RPMI8226 (cell line): ENCODE data around the gene GRM7.

ENCODE experiments used
- DNase-seq: peaks from one replicate; pipeline ENCODE4 v3.0.0-alpha.2; 2015

The GRM7 gene

DNA sequence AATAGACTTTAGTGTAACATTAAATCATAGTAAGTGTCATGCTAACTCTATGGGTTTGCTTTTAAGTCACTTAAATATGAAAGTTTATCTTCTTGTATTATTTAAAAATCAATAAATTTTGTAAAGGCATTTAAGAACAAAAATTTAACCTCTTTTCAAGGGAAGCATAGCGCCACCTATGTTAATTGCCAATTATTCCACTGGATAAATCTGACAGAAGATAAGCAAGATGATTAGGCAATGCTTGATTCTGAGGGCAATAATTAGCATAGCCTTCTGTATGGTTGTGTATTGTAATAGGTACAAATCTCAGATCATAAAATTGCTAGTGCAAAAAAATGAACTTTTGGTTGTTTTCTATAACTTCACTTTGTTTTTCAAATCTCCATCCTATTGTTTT lies 560.1 kb downstream of the GRM7 start:
- DNase-seq: no peak

DNA sequence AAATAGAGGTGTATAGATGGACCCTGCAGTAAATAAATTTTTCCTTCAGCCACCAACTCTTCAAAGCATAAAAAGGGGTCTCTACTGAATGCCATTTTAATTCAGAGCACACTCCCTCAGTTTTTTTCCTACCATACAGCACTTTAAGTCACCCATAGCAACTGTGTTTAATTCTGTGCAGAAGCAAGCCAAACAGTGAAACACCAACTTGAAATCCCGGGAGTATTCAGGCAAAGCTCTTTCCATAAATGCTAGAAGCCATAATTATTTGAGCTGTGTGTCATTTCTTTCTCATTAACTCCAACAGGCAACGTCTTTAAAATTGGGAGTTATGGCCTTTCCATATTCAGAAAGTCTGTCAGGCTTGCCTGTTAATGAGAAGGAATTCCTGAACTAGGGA lies 562.1 kb downstream of the GRM7 start:
- DNase-seq: no peak

DNA sequence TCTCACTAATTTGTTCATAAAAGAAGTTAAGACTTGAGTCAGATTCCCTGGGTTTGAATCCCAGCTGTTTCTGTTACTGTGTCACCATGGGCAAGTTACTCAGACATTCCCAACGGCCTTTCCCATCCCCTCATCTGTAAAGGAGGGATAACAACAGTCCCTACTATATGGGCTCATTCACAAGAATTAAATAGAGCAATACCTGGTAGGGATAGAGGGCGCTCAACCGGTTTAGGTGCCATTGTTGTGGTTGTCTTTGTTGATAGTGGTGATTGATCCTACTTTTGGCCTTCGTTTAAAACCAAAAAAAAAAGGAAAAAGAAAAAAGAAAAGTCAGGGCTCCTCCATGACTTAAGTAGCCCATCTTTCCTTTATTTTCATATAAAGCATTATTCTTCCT lies 563.1 kb downstream of the GRM7 start:
- DNase-seq: no peak

DNA sequence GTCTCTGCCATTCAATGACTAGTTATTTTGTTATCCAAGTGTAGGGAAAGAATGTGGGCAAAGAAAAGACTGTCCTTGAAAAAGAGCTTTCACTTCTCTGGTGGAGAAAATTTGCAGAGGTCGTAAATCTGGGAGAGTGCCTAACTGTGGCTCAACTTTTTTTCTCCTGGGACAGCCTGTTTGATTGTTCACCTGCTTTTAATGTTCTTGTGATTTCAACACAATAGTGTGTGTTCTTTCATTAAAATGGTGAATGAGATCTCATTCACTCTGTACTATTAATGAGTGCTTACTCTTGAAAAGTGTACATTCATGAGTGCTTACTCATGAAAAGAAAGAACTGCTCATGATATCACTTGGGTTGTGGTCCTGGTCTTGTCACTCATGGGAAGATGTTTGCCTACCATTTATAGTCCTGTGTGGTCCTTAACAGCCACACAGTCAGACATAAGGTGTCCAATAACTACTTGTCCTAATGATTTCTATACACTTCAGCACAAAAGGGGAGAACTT lies 567.3 kb downstream of the GRM7 start:
- no peak for DNase-seq

DNA sequence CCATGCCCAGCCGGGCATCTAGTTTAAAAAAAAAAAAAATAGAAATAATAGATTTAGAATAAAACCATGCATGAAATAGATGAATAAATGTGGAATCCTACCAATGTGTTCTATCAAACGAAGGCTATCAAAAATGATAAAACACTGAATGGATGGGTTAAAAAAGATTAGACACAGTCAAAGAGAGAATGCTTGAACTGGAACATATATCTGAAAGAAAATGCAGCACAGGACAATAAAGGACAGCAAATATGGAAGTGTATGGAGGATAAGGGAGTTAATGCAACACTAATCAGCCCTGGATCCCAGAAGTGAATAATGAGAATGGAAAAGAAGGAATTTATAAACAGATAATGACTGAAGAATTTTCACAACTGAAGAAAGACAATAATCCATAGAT lies 571.7 kb downstream of the GRM7 start:
- DNase-seq: no peak

DNA sequence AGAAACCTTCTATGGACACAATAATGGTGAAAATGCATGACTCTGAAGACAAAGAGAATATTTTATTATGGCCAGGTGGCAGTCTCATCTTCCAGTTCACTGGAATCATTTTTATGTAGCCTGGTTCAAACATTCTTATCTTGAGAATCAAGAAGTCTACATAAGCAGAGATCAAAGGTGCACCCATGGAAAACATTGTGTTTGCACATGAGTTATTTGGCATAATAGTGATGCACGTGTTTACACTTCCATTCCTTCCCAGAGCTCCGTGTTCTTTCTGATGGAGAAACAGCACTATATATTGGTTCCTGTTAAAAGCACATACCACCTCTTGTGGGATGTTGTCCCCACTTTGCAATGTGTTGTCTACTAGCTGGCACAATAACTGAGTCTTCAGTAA lies 572.2 kb downstream of the GRM7 start:
- DNase-seq: no peak

DNA sequence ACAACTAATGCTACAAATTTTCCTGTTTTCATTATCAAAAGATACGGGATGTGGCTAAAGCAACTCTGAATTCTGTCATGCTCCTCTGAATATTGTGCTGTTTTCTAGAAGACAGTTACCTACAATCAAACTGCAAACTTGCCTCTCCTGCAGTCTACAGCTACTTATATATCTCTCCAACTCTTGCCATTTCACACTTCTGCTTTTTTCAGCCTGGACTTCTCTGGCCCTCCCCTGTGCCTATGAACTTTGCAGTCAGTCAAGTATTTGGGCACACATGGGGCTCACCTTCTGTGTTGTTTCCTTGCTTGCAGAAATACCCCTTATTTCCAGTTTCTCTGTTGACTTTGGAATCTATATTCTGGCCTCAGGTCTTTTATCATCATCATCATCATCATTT lies 575.6 kb downstream of the GRM7 start:
- DNase-seq: no peak

DNA sequence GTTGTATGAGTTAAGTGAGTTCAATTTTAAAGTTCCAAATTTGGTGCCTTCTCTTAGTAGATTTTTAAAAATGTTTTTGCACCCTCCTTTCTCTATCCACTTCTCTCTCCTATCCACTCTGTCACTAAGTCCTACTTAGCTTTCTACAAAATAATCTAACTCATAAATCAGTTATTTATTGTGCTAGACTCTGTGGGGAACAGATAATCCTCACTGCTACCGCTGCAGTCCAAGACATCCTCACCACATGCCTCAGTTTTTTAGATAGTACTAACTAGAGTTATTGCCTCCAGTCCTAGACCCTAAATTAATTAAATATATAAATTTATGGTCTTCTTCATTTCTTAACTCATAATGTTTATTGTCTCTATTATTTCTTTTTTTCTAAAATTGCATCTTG lies 576.3 kb downstream of the GRM7 start:
- no peak for DNase-seq

DNA sequence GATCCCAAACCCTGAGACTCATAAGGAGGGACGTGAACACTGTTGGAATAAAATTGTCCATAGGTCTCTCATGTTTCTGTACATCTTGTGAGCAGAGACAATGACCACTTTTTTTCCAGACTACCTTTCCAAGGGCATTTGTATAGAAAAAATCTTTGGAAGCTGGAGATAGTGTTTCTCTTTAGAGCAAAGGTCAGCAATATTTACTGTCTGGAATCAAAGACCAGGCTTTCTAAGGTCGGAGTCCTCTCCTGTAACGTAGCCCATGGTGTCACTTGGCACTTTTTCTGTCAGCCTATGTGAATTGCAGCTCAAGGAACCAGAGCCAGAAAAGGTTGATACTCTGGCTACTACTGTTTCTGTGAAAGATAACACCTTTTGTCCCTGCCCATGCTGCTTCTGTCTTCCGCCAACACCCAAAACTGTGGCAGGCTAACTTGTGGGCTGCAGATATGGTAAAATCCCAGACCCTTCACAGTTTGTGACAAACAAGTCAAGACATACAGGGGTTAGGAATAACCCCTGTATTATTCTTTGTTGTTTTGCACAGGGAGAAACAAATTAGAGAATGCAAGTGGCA lies 578.3 kb downstream of the GRM7 start:
- no peak for DNase-seq

DNA sequence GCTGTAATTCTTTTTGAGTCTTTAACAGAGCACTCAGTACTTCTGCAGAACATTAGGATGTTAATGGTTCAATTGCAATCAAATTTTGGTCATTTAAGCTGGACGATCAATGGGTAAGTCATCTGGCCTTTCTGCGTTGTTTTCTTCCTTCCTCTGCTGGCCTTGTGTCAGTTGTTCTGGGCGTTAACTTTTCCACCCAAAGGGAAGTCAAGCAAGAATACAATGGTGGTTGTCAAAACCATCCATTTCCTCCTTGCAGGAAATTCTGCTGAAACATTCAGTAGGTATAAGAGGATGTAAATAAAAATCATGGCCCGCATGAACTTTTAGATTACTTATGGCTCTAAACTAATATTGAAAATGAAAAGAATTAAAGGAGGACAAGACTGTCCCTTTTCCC lies 584.0 kb downstream of the GRM7 start:
- no peak for DNase-seq

DNA sequence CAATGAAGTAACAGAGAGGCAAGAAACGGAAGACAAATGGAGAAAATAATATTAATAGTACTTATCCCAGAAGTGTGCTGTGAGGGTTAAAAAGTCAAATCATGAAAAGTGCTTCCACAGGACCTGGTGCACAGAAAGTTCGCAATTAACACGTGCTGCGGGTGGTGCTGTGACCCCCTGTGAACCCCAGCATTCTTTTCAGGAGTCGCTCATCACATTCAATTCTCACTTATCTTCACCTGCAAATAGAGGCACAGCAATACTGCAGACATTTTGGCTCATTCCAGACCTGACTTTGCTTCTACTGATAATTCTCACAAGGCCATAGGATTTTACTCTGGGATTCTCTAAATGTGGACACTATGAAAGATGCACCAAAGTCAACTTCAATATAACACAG lies 584.4 kb downstream of the GRM7 start:
- no peak for DNase-seq

DNA sequence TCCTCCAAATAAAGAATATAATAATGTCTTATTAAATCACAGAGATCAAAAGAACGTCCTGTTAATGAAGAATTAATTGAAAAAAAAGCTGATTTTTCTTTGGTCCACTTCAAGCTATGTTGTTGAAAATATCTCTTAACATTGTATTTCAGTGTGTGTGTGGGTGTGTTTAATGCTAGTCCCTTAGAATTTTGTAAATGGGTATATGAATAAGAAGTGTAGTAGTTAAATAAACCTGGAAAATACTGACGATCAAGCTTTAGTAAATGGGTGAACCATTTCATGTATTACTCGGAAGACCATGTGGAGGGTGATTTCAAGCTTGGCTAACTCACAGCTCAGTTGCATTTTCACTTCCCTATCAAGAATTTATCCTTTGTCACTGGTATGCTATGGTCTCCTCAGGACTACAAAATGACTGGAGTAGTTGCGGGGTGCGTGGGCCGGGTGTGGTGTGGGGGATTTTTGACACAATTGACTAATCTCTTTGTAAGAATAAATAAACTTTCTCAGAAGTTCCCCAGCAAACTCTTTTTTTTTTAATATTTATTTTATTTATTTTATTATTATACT lies 586.4 kb downstream of the GRM7 start:
- DNase-seq: no peak

DNA sequence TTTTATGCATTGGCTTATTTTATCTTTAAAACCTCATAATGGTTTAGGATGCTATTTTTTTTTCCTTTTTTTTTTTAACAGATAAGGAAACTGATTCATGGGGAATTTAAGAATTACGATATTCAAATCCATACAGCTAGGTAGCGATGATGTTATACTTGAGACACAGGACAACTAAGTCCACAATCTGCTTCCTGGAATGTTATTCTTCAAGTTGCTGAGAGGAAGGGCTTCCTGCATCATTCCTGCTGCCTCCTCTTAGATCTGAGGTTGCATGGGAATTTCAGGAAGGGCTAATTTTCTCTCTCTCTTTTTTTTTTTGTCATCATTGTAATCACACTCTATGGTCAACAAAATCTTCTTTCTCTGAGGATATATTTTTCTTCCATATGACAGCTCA lies 595.5 kb downstream of the GRM7 start:
- no peak for DNase-seq

DNA sequence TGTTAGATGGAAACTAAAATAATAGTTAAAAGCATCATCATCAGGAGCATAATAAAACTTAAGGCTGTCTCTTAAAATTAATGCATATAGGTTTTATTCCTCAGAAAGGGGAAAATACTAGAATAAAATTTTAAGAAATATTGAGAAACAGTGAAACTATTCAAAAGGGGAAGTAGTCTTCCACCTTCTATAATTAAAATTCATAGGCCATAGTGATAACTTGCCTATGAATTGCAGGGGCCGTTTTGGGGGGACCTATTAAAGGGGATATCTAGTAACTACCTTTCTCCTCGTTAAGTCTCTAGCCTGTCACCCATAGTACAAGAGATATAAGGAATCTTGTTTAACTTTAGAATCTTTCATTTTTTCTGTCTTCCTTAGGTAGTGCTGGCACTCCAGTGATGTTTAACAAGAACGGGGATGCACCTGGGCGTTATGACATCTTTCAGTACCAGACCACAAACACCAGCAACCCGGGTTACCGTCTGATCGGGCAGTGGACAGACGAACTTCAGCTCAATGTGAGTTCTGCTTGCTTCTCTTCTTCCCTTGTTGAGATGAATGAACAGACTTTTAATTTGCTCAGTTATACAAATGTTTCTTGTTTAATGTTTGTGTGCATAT lies 600.4 kb downstream of the GRM7 start:
- no peak for DNase-seq

DNA sequence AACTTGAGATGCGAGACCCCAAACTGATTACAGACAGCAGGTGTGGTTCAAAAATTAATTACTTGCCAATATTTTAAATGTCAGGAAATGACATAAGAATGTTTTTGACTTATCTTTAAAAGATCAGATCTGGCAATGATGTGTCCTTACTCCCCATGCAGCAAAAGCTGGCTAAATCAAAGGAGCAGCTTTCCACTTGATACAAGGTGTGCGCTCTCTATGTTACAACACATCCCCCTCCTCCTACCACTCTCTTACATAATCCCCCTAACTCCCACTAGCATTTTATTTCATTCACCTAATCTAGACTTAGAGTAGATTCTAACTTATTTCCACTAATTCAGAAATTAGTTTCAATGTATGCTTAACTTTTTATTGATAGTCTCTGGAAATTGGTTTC lies 609.0 kb downstream of the GRM7 start:
- DNase-seq: no peak

DNA sequence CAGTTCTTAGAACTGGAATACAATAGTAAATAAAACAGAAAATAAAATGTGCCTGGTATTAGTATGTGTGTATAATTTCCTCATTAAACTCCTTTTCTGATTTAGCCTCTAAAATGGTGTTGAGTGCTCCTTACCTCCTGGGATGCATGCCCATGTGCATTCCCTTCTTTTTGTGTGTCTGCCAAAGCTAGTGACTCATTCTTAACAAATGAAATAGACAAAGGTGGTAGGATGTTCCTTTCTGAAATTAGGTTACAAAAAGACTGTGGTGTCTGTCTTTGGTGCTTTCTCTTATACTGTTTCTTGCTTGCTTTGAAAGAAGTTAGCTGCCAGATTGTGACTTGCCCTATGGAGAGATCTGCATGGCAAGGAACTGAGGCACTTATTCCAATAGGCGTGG lies 623.7 kb downstream of the GRM7 start:
- DNase-seq: no peak

DNA sequence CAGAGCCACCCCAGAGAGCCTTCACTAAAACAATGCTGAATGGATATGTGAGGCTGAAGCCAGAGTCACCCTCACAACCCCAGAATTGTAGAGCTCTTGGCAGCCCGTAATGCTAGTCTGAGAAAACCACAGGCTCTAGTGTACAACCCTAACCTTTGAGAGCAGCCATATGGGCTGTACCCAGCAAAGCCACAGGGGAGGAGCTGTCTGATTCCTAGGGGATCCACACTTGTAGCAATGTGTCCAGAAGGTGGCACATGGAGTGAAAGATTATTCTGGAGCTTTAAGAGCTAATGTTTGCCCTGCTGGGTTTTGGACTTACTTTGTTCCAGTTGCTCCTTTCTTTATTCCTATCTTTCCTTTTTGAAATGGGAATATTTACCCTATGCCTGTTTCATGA lies 626.8 kb downstream of the GRM7 start:
- no peak for DNase-seq

DNA sequence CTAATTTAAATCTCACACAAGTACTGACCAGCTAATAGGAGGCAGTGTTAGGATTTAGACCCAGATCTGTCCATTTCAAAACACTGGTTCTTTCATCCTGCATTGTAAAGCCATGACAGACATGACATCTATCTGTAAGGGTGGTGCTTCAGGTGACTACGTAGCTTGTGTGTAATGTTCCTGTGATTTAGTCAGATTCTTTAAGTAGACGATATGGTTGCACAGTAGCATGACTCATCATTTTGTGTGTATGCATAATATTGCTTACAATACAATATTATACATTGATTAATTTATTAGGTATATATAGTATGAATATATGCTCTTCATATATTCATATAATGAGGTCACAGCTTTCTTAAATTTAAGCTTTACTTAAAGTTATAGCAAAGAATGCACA lies 628.5 kb downstream of the GRM7 start:
- no peak for DNase-seq

DNA sequence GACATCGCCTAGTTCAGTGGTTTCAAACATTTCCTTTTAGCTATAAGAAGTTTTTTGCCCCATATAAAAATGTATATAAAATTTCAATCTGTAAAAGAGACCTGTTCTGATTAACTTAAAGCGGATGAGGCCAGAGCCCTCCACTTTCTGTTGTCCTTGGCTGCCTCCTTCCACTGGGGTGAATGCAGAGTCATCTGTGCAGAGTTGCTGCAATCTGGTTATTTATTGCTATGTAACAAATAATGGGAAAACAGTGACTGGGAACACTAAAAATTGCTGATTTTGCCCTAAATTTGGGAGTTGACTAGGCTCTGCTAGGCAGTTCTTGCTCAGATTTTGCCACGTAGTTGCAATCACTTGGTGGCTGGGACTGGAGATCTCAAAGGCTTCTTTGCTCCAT lies 637.8 kb downstream of the GRM7 start:
- DNase-seq: no peak

DNA sequence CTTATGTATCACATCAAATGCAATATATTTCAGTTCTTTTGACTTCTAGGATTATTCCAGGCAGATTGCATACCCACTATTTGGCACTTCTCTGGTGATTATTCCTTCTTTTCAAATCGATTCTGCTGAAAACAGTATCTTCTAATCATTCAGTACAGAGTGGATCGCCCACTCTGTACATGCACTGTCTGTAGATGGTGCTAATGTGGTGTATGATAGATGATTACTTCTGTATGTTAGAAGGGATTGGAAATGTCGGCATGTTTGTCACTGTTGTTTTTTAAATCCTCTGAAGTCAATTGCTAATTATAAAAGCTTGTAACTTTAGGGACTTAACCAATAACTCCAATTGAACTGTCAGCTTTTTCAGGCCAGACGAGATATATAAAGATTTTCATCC lies 642.5 kb downstream of the GRM7 start:
- DNase-seq: no peak

DNA sequence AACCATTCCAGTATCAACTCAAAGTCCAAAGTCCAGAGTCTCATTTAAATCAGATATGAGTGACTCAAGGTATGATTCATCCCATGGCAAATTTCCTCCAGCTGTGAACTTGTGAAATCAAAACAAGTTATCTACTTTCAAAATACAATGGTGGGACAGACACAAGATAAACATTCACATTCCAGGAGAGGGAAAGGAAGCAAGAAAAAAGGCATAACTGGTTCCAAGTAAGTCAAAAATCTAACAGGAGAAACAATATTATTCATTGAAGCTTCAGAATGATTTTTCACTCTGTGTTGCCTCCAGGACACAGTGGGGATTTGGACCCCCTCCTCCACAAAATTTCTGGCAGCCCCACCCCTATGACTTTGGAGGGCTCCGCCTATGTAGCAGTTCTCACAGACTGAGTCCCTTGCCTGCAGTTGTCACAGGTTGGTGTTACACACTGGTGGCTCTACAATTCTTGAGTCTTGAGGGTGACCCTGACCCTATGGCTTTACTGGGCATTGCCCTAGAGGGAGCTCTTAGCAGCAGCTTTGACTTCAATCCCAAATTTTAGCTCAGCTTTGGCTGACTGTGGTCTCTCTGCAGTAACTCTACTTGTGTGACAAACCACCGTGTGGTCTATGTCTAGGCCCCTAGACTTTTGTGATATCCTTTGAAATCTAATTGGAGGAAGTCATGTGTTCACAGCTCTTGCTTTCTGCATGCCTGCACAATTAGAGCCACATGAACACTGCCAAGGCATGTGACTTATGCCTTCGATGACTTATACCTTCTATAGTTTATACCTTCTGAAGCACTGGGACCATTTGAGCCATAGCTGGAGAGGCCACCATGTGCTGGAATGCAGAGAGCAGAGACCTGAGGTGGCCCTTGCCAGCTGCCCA lies 644.2 kb downstream of the GRM7 start:
- DNase-seq: no peak

DNA sequence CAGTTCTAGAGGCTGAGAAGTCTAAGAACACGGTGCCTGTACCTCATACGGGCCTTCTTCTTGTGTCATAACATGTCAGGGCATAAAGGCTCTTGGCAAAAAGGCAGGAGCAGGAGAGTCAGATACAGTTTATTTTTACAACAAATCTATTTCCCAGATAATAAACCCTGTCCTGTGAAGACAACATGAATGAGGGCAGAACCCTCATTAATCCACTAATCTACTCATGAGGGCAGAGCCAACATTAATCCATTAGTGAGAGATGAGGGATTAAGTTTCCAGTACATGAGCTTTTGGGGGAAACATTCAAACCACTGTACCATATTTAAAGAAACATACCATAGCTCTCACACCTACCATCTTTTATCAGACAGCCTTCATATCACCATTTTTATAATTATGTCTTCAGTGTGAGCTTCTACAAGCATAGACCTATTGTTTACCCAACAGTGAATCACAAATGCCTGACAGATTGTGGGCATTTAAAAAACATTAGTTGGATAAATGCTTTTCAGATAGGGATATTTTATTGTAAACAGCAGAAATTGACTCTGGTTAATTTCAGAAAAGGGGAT lies 645.8 kb downstream of the GRM7 start:
- no peak for DNase-seq

DNA sequence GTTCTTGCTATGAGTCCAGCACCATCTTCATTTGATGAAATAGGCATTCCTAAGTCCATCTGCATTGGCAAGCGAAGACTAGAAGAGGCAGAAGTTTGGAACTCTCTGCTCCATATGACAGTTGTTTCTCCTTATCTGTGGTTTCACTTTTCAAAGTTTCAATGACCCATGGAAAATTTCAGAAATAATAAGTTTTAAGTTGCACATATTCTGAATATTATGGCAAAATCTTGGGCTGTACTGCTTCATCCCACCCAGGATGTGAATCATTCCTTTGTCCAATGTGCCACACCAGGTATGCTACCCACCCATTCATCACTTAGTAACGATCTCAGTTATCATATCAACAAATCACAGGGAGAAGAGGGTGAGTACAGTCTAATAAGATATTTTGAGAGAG lies 647.9 kb downstream of the GRM7 start:
- no peak for DNase-seq

DNA sequence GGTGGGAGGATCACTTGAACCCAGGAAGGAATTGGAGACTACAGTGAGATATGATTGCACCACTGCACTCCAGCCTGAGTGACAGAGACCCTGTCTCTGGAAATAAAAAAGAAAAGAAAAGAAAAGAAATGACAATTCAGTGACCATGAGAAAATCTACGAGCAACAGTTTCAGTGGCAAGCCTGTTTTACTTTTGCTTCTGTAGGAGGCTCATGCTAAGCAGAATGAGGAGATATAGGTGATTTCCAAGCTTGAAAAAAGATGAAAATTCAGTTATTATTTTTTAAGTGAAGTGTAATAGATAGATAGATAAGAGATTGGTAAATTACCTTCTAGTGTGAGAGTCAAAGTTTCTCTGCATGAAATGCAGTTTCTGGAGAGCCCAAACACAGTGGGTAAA lies 651.1 kb downstream of the GRM7 start:
- DNase-seq: no peak
